COLO829 (cell line): ENCODE measurements around the gene KDM4B.
A peak's percentile ranks its signal among the peaks of the same experiment; 100 is the strongest.

ENCODE experiments used
- DNase-seq: peaks from one replicate; pipeline ENCODE4 v3.0.0; 2012; ENCODE audit warnings: low spot score

KDM4B gene

DNA sequence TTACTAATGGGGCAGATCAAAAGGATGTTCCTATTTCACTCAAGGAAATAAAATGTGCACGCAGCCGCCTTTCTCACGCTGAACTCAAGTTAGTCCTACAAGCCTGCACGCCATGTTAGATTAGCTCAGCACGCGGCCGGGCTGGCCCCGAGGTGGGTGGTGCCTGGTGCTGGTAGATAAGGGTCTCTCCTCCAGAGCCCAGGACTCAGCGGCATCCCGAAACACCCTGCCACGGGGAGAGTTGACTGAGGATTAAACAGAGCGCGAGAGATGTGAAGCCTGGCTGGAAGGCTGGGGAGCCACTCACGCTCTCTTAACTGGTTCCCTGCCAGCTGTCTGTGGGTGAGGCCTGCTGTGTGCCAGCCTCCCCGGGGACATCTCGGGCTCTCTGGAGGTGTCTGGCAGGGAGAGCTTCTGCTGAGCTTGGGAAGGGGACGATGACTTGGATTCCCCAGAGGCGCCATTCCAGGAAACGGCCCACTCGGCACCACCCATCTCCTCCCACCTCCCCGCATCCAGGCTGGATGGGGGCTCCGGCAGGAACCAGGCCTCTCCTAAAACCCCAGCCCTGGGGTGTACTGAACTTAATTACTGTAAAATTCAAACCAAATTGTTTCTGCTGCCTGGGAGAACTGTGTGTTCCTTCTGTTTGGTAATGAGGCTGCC, 122.2 kb downstream of the KDM4B start:
- DNase-seq = no peak

- DNase-seq = no peak
These were observed 123.0 kb downstream of the KDM4B start for GRCh38 chr19:5091684-5092480.

DNA sequence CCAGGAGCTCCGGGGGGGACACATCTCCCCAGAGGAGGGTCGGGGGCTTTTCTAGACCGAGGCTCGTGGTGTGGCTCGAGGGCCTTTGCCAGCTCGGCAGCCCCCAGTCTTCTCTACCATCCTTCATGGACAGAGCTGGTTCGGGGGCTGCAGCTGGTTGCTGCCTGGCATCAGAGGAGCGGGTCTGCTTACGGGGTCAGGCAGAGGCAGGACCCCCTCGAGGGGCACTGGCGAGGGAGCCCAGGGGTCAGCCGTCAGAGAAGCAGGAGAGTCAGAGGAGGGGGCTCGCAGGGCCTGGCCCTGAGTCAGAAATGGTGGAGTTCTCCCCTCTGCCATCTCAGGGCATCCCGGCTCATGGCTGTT, 123.5 kb downstream of the KDM4B start:
- DNase-seq = no peak

DNA sequence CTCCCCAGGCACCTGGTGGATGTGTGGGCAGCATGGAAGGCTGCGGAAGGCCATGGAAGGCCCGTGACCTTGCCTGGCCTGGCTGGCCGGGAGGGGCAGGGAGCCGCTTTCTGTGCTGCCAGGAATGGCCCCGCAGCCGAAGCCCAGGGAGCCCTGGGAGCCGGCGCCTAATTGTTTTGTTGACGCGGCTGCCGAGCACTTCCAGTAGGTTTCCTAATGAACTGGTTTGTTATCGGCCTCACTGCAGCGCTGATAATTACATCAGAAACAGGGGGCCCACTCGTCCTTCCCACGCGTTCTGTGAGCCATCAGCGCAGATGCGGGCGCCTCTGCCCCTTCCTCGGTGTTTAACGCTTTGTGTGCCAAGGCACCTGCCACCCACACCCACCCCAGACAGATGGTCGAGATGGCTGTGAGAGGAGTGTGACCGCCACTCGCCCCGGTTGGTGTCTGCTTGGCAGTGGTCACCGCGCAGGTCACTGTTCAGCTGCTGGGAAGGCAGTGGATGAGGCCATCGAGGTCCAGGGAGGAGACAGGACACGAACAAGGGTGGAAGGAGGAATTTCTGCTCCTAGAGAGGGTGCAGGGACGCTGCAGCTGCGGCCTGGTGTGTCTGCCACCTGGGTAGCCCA, 124.5 kb downstream of the KDM4B start:
- no peak for DNase-seq

- DNase-seq = no peak
These were observed 125.2 kb downstream of the KDM4B start for GRCh38 chr19:5093948-5094718.

GRCh38 chr19:5094768-5095567, 126.1 kb downstream of the KDM4B start:
- no peak for DNase-seq

DNA sequence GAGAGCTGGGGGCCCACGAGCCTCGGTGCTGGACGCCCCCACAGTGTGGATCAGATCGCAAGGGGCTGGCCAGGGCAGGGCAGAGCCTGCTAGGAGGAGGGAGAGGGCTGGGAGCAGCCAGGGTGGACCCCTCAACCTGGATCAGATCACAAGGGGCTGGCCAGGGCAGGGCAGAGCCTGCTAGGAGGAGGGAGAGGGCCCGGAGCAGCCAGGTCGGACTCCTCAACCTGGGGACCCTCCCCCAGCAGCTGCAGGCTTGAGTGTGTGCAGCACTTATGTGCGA, 126.6 kb downstream of the KDM4B start:
- DNase-seq = no peak

- no peak for DNase-seq
These were observed 127.6 kb downstream of the KDM4B start for GRCh38 chr19:5096536-5096935.

DNA sequence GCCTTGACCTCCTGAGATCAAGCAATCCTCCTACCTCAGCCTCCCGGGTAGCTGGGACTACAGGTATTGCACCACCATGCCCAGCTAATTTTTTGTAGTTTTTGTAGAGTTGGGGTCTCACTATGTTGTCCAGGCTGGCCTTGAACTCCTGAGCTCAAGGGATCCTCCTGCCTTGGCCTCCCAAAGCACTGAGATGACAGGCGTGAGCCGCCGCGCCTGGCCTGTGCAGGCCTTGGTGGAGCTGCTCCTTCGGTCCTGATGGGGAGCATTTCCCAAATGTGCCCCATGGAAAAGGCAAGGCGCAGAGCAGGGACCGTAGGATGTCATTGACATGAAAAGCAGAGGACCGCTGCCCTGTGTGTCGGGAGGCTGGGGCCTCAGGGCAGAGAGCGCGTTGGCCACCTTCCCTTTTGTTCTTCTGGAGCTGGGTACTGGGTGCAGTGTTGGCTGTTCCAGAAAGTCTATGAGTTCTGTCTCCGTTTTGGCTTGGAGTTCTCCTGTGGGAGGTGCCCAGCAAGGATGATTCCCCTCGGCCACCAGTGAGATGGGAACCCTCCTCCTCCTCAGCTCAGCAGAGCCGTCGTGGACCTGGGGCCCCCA, 128.5 kb downstream of the KDM4B start:
- DNase-seq = no peak

GRCh38 chr19:5097959-5098623, 129.2 kb downstream of the KDM4B start:
- DNase-seq = no peak

- DNase-seq = no peak
These were observed 129.7 kb downstream of the KDM4B start for GRCh38 chr19:5098646-5099045.

DNA sequence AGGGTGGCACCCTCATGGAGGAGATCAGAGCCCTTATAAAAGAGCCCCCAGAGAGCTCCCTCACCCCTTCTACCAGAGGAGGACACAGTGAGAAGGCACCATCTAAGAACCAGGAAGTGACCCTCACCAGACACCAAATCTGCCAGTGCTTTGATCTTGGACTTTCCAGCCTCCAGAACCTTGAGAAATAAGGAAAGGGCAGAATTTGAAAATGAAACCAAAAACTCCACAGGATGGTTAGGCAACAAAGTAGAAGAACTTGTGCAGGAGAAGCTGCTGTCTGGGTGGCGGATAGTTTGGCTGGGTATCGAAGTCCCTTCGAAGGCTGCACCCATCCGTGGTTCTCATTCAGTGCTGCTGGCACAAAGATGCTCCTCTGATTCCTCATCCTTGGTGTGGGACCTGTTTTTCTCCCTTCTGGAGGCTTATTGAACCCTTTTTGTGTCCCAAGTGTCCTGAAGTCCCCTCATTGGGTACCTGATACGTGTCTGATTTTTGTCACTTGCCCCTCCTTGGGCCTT, 130.8 kb downstream of the KDM4B start:
- DNase-seq = no peak

GRCh38 chr19:5101871-5102270, 133.0 kb downstream of the KDM4B start:
- DNase-seq = no peak

DNA sequence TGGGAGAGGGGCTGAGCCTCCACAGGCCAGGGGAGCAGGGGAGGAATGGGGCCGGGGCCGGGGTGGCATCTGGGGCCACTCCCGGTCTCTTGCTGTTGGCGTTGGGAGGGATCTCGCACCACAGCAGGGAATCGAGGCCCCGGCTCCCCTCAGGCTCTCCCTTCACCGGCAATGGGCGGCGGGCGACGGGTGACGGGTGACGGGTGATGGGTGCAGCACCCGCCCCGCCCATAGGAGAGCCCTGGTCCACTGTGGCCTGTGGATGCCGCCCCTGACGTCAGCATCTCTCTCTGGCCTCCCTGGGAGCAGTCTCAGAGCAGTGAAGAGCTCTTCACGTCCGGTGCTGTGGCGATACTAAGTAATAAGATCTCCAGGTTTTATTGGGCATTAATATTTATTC, 133.6 kb downstream of the KDM4B start:
- no peak for DNase-seq

DNA sequence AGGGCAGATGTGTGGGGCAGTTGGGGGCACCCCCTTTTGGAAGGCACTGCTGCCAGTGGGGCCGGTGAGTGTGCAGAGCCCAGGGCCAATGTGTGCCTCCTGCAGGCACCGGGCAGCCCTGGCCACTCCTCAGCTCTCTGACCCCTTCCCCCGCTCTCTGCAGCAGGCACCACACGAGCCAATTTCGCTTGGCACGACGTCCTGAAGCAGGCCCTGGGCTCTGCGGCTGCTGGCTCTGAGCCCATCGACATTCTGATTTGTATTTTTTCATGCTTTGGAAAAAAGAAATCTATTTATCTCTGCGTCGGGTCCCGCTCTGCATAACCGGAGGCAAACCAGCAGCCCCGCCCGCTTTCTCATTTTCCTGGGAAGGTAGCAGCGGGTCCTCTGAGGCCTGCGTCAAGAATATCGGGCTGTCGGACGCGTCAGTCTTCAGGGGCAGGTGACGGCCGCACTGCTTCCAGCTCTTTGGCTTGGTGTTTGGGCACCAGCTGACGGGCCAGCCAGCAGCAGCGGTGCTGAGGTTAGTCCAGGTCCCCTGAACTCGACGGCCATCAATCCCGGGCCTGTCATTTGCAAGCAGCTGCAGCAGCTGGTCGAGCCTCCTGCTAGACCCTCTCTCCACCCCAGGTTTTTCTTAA, 134.3 kb downstream of the KDM4B start:
- DNase-seq = peak; percentile 64

- no peak for DNase-seq
These were observed 135.0 kb downstream of the KDM4B start for GRCh38 chr19:5103812-5104410.

DNA sequence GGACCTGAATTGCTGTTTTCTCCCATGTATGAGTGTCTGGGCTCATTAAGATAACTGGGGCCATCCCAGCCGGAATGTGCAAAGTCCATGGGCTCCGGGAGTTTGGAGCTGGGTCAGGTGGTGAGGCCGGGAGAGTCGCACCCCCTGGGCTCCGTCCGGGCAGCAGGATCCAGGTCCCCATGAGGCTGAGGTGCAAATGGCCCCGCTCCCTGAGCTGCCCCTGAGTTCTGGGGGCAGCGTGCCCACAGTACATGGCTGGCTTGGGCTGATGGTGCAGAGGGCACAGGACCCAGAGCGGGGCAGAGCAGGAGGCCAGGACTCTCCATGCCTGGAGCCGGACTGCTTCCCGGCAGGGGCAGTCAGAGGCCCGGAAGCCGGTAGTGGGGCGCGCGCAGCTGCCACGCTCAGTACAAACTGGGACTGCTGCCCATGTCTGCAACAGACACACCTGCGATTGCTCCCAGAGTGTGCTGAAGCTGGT, 136.0 kb downstream of the KDM4B start:
- DNase-seq = no peak

DNA sequence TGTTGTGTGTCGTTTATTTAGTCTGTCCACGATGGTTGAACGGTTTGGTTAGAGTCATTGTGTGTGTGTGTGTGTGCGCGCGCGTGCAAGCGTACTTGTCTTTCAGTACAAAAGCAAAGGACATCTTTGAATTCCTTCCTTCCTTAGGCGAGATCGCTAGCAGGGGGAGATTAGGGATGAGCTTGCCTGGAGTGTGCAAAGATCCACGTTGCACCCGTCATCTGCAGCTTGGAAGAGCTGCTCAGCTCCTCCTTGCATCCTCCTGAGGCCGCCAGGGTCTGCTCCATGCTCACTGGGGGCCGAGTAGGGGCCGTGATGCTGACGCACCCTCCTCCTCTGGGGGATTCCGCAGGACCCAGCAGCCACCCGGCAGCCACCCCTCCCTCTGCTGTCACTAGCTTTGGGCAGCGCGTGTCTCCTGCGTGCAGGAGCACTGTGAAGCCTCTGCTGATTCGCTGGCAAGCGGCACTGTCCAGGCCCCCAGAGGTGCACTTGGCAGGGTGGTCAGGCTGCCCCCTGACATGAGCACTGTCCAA, 137.3 kb downstream of the KDM4B start:
- no peak for DNase-seq

DNA sequence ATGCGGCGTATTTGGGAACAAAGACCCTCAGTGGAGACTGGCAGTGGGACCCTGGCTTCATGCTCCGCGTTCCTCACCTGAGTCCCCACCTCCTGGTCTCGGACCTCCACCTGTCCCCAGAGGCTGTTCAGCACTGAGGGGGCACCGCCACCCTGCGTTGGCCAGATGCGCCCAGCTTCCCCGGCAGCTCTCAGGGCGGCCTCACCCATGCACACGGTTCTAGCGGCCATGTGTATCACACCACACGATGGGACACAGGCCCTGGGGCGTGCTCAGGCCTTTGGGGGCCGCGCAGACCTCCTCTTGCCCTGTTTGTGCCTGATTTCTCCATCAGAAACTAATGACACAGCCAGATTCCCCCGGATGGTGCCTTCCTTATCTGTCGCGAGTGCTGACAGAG, 138.1 kb downstream of the KDM4B start:
- no peak for DNase-seq
